Heart left ventricle (tissue), 16 donors: ENCODE results near the gene TRIM68. TPM values are rescaled to one million over a fixed set of nuclear protein-coding genes. Genes with fewer than 3 reads are reported as not detected.

Experiments used
- ATAC-seq, 4 donors: fragments of 200-7000 bp; cut with Tn5 transposase; one replicate each; pipeline ENCODE4 v1.9.1; 2020 to 2022; ENCODE audit warnings: moderate library complexity in 4 of 4, mild to moderate bottlenecking in 3 of 4, moderate number of reproducible peaks in 1 of 4
- DNase-seq, 5 donors: peaks; one replicate each; pipeline ENCODE4 v3.0.0-alpha.2; 2020
- H3K27ac ChIP-seq, 12 donors: fragments of 200-600 bp; sonication (generic) in 4 of 12; one replicate each; pipeline versions ENCODE4 v1.5.0 to v1.8.0; 2016 to 2022; ENCODE audit warnings: mild to moderate bottlenecking in 2 of 12
- H3K27me3 ChIP-seq, 9 donors: fragments of 200-600 bp; sonication (generic) in 2 of 9; one replicate each; pipeline versions ENCODE4 v1.5.1 to v1.8.0; 2016 to 2022; ENCODE audit warnings: mild to moderate bottlenecking in 3 of 9
- H3K36me3 ChIP-seq, 9 donors: fragments of 200-600 bp; sonication (generic) in 2 of 9; one replicate each; pipeline versions ENCODE4 v1.5.0 to v1.8.0; 2018 to 2022; ENCODE audit warnings: mild to moderate bottlenecking in 2 of 9
- H3K4me1 ChIP-seq, 12 donors: fragments of 200-600 bp; sonication (generic) in 4 of 12; one replicate each; pipeline versions ENCODE4 v1.5.0 to v1.8.0; 2016 to 2022; ENCODE audit warnings: mild to moderate bottlenecking in 3 of 12
- H3K4me3 ChIP-seq, 12 donors: fragments of 200-600 bp; sonication (generic) in 4 of 12; one replicate each; pipeline versions ENCODE4 v1.5.0 to v1.8.0; 2017 to 2022; ENCODE audit warnings: mild to moderate bottlenecking in 9 of 12, moderate library complexity in 4 of 12
- H3K9me3 ChIP-seq, 12 donors: fragments of 200-600 bp; sonication (generic) in 4 of 12; one replicate each; pipeline versions ENCODE4 v1.5.0 to v1.8.0; 2016 to 2022; ENCODE audit warnings: mild to moderate bottlenecking in 1 of 12
- CTCF ChIP-seq, 12 donors: fragments of 200-600 bp; sonication (generic) in 4 of 12; IDR thresholded peaks; one replicate each; pipeline versions ENCODE4 v1.5.0 to v1.8.0; 2018 to 2022; ENCODE audit warnings: antibody characterized with exemption in 12 of 12, mild to moderate bottlenecking in 5 of 12
- POLR2A ChIP-seq, 2 donors: fragments of 450-650 bp; IDR thresholded peaks; one replicate each; pipeline ENCODE4 v1.6.1; 2017; ENCODE audit warnings: antibody characterized with exemption in 2 of 2, mild to moderate bottlenecking in 2 of 2, moderate library complexity in 2 of 2
- WGBS, 4 donors: extraction: QIAGEN DNeasy Blood & Tissue Kit in 2 of 4; methylation state at CpG; one replicate each; pipeline versions ENCODE4 v1.1.5 to v1.1.7; 2013 to 2018; 5-methylcytosine and 5-hydroxymethylcytosine counted together
- intact Hi-C, 10 donors: fragments of 100-400 bp; cut with DNase I; formaldehyde crosslinking; loops; one replicate each; pipeline versions ENCODE4 v1.11.1 to v1.14.2; 2022
- polyA plus RNA-seq, 2 donors: library from polyadenylated mRNA; stranded (reverse); fragments of 200-250 nt; gene quantifications; one replicate each; pipeline ENCODE4 v1.2.3, GENCODE V29; 2013
- total RNA-seq, 9 donors: library from RNA; depleted of rRNA in 2 of 9; stranded (reverse); fragments of >200 nt in 2 of 9; fragmentation: NEBNext Ultra II Directional in 3 of 9; extraction: Animal tissue kit (Norgen Biotek cat#: 25700) in 3 of 9; gene quantifications; one replicate each; pipeline versions ENCODE4 v1.1.0 to v1.2.4, GENCODE V29; 2016 to 2023
- donor health status: ischemic (EF 13 %, LVEDD 7.1; RV severe dilation, severe dysfunction).
- donor health status: healthy with polysubstance abuse.
- donor health status: DM: no; HTN: yes; CAD: no.
- donor health status: DM: no; HTN: no; CAD: no.
- donor health status: ischemic (EF 25% LVEDD 6.9; RV normal size, moderate dysfunction).
- donor health status: ischemic (EF 25% LVEDD 5.7; RV mildly dilated, moderate dysfunction).
- donor health status: healthy.
- donor health status: DM: yes; HTN: yes; CAD: no.
- donor health status: ischemic (EF 35%, LVEDD 5.7; RV mildly dilated, moderate dysfunction).
- donor health status: nonischemic (EF 11% LVEDD 7.7; RV severe dilation, severe dysfunction).
- donor health status: DM: yes; HTN: yes; CAD: no.
- donor health status: PGD.
- donor health status: ischemic (EF 29% LVEDD 5.4; RV normal size, mild dysfunction).
- donor health status: nonischemic (EF 23%, LVEDD 6.1; RV moderate dilation, normal function).

The TRIM68 gene
- total and polyA plus RNA-seq, 11 donors: 3.8 to 14.1 (median 8.7) TPM

DNA sequence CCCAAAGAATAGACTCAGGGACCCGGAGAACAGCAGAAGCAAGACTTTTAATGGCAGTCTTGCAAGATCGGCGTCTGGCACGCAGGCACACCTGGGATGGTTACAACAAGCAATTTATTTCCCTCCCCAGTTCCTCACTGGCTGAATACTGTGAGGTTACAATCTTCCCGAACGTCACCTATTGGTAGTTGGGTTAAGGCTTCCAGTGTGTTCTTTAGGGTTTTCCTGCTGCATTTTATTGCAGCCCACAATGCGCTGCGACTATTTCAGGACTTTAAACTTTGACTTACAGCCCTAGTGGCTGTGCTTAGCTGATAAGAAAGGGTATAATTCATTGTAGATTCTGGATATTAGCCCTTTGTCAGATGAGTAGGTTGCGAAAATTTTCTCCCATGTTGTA, 11.5 kb upstream of the TRIM68 start:
- no peak overlapping the region for H3K27ac ChIP-seq
- H3K27me3 ChIP-seq: peaks cover 0 to 4% (median 0%) of the 10 kb centered on the region in 9 donors
- no peaks in the 10 kb centered on the region for H3K36me3 ChIP-seq
- no peak for DNase-seq
- ATAC-seq: no peak
- TF ChIP-seq POLR2A (IDR thresholded peaks at IDR 0.05): no peak
- no peak for TF ChIP-seq CTCF (IDR thresholded peaks at IDR 0.05)
- no peak overlapping the region for H3K4me3 ChIP-seq
- WGBS, 4 donors: 78 to 83% (median 80%) methylated on average over 9 of the region's 9 CpGs
- intact Hi-C loops: no loop called here
- no peaks in the 10 kb centered on the region for H3K9me3 ChIP-seq
- H3K4me1 ChIP-seq: no peaks in the 10 kb centered on the region

DNA sequence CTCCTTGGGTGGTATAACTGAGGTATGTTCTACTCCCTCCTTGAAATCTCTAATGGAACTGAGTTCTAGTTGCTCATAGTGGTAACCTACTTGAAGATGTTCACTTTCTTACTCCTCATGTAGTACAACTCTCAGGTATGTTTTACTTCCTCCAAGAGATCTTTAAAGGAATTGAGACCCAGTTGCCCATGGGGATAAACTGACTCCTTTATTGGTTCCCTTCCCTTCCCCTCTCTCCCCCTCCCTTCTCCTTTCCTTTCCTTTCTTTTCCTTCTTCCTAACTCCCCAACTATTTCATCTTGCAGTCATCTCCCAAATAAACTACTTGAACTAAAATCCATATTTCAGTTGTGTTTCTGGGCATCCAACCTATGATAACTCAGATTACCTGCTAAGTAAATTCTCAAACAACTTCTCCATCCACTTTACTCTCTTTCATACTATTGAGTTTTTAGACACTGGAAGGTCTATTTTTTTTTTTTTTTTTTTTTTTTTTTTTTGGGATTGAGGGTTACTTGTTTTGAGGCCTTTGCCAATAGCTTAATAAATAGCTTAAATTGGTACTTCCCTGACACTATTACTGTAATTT, 7.9 kb upstream of the TRIM68 start:
- H3K27me3 ChIP-seq: peaks cover 0 to 4% (median 0%) of the 10 kb centered on the region in 9 donors
- H3K27ac ChIP-seq: no peak overlapping the region
- no peak for DNase-seq
- no peak overlapping the region for H3K4me3 ChIP-seq
- no peak for TF ChIP-seq CTCF (IDR thresholded peaks at IDR 0.05)
- no peak for TF ChIP-seq POLR2A (IDR thresholded peaks at IDR 0.05)
- peaks cover 0 to under 1% (median 0%) of the 10 kb centered on the region in 12 donors for H3K4me1 ChIP-seq
- no peaks in the 10 kb centered on the region for H3K36me3 ChIP-seq
- no peaks in the 10 kb centered on the region for H3K9me3 ChIP-seq
- intact Hi-C loops: no loop called here
- ATAC-seq: no peak

DNA sequence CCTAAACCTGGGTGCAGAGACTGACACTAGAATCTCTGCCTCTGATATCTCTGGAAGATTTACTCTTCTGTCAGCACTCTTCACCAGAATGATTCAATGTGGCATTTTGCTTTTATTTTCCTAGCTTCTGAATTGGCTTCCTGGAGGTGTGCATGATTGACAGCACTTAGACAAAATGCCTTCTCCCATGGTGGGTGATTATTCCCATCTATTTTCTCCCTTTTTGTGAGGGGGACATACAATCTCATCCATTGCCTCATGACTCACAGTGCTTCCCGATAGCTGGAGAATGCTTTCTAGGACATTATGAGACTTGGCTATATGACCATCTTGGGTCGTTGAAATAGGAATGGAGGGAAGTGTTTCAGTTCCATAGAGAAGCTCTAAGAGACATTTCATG, 4.0 kb upstream of the TRIM68 start:
- ATAC-seq: no peak
- intact Hi-C loops: no loop called here
- 85 to 92% (median 89%) methylated on average over 2 of the region's 2 CpGs for WGBS, 4 donors
- TF ChIP-seq CTCF (IDR thresholded peaks at IDR 0.05): no peak
- no peak for TF ChIP-seq POLR2A (IDR thresholded peaks at IDR 0.05)
- Histone ChIP-seq H3K27me3 (peaks cover 0 to 4% (median 0%) of the 10 kb centered on the region in 9 donors), H3K36me3 (no peaks in the 10 kb centered on the region), H3K4me3 (no peak overlapping the region), H3K9me3 (no peaks in the 10 kb centered on the region), H3K4me1 (peaks cover 0 to 25% (median 11%) of the 10 kb centered on the region in 12 donors), H3K27ac (no peak overlapping the region)
- DNase-seq: no peak

DNA sequence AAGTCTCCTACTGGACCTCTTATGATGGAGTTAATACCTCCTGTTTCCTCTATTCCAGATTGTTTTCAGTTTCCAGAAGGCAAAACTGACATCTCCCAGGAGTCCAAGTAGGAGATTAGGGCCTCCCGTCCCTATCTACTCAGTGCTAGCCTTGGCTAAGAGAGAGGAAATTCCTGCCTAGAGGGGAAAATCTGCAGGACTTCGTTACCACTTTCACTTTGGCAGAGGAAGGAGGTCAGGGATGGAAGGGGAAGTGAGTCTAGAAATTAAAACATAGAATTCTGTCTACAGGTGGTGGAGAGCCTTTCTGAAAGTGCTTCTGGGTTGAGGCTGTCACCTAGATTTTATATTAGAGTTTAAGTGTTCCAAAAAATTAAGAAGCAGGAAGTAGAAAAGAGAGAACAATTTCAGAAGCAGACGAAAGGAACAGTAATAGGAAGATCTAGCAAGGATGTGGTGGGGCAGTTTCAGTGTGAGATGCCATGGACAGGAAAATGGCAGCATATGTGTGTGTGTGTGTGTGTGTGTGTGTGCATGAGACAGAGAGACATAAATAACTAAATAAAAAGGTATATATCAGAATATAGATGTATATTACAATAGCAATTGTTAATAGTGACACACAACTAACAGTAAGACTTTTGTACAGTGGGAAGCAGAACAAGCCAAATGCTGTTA, 2.4 kb upstream of the TRIM68 start:
- no peaks in the 10 kb centered on the region for H3K9me3 ChIP-seq
- H3K27me3 ChIP-seq: peaks cover 0 to 1% (median 0%) of the 10 kb centered on the region in 9 donors
- H3K36me3 ChIP-seq: no peaks in the 10 kb centered on the region
- DNase-seq (no peak), ATAC-seq (no peak)
- H3K4me3 ChIP-seq: peak overlapping the region in 9 of 12 donors; percentile 9 to 35 (median 31)
- 10 to 14% (median 11%) methylated on average over 3 of the region's 3 CpGs for WGBS, 4 donors
- peak overlapping the region in 10 of 12 donors; percentile 43 to 74 (median 64) for H3K27ac ChIP-seq
- intact Hi-C loops: no loop called here
- H3K4me1 ChIP-seq: peaks cover 0 to 35% (median 17%) of the 10 kb centered on the region in 12 donors
- TF ChIP-seq POLR2A (IDR thresholded peaks at IDR 0.05) (no peak), CTCF (IDR thresholded peaks at IDR 0.05) (no peak)
